ENCODE data around the gene APOLD1.
A peak's percentile ranks its signal among the peaks of the same experiment; 100 is the strongest.
"Not testable (repeated sequence)": the region's sequence is repeated elsewhere in the genome, so short reads cannot be mapped to it uniquely, and the experiment has no call there.

APOLD1 gene

GRCh38 chr12:12810553-12811021, 25.1 kb downstream of the APOLD1 start:
- DNase-seq: no peak

GRCh38 chr12:12811343-12811742, 25.9 kb downstream of the APOLD1 start:
- DNase-seq: no peak

GRCh38 chr12:12812174-12812573, 26.7 kb downstream of the APOLD1 start:
- DNase-seq: no peak

GRCh38 chr12:12812618-12813119, 27.2 kb downstream of the APOLD1 start:
- no peak for DNase-seq

GRCh38 chr12:12813120-12814101, 28.0 kb downstream of the APOLD1 start, which contains the start of gene DDX47:
DDX47 (plus strand) TSS chr12:12813346; CDS start chr12:12813368, 22 bp downstream.
- peak; percentile 67 for DNase-seq

GRCh38 chr12:12817616-12818015, 32.2 kb downstream of the APOLD1 start:
- DNase-seq: no peak

- DNase-seq: no peak
These were observed 33.2 kb downstream of the APOLD1 start for GRCh38 chr12:12818701-12819100.

GRCh38 chr12:12819221-12819620, 33.8 kb downstream of the APOLD1 start:
- no peak for DNase-seq

- DNase-seq: no peak
These were observed 34.4 kb downstream of the APOLD1 start for GRCh38 chr12:12819752-12820311.

- not testable (repeated sequence) for DNase-seq
These were observed 34.9 kb downstream of the APOLD1 start for GRCh38 chr12:12820376-12820775.

GRCh38 chr12:12821975-12822374, 36.5 kb downstream of the APOLD1 start:
- peak; percentile 18 for DNase-seq

GRCh38 chr12:12822886-12823285, 37.4 kb downstream of the APOLD1 start:
- no peak for DNase-seq

GRCh38 chr12:12823300-12823699, 37.8 kb downstream of the APOLD1 start:
- DNase-seq: no peak

GRCh38 chr12:12823811-12824210, 38.4 kb downstream of the APOLD1 start:
- no peak for DNase-seq

- no peak for DNase-seq
These were observed 50.1 kb downstream of the APOLD1 start for GRCh38 chr12:12835378-12836146.

- DNase-seq: no peak
These were observed 51.1 kb downstream of the APOLD1 start for GRCh38 chr12:12836571-12836970.

- DNase-seq: peak; percentile 21
These were observed 51.8 kb downstream of the APOLD1 start for GRCh38 chr12:12837025-12837812.

GRCh38 chr12:12837813-12838153, 52.3 kb downstream of the APOLD1 start:
- no peak for DNase-seq

GRCh38 chr12:12839003-12839395, 53.5 kb downstream of the APOLD1 start:
- no peak for DNase-seq

- DNase-seq: not testable (repeated sequence)
These were observed 54.0 kb downstream of the APOLD1 start for GRCh38 chr12:12839439-12839838.

GRCh38 chr12:12839873-12840579, 54.6 kb downstream of the APOLD1 start:
- DNase-seq: no peak

- DNase-seq: no peak
These were observed 55.1 kb downstream of the APOLD1 start for GRCh38 chr12:12840580-12840899.

Data from DMS79 (cell line).